Gastrocnemius medialis (tissue), 4 donors: Measurements from ENCODE around the gene MT1G. TPM values are rescaled to one million over a fixed set of nuclear protein-coding genes. Genes with fewer than 3 reads are reported as not detected.

ENCODE experiments used
- ATAC-seq, 2 donors: fragments of 150-250 bp; one replicate each; pipeline ENCODE4 v1.9.1; 2016
- DNase-seq, 2 donors: peaks; one replicate each; pipeline ENCODE4 v3.0.0-alpha.2; 2019
- H3K27ac ChIP-seq, 4 donors: fragments of 200-600 bp; sonication (generic); 1 replicate in 1 of 4; 2 replicates in 3 of 4; pipeline ENCODE4 v1.5.1; 2016 to 2018; ENCODE audit warnings: mild to moderate bottlenecking in 2 of 4, moderate library complexity in 1 of 4
- H3K27me3 ChIP-seq, 3 donors: fragments of 200-600 bp; sonication (generic) in 2 of 3; 1 replicate in 1 of 3; 2 replicates in 2 of 3; pipeline versions ENCODE4 v1.5.1 to v1.6.0; 2016 to 2019; ENCODE audit warnings: mild to moderate bottlenecking in 1 of 3, moderate library complexity in 1 of 3
- H3K36me3 ChIP-seq, 2 donors: fragments of 200-600 bp; sonication (generic) in 1 of 2; one replicate each; pipeline ENCODE4 v1.5.1; 2017 to 2018
- H3K4me1 ChIP-seq, 2 donors: fragments of 200-600 bp; sonication (generic) in 1 of 2; one replicate each; pipeline ENCODE4 v1.5.1; 2016 to 2017; ENCODE audit warnings: mild to moderate bottlenecking in 2 of 2
- H3K4me3 ChIP-seq, 4 donors: fragments of 200-600 bp; sonication (generic) in 3 of 4; 1 replicate in 1 of 4; 2 replicates in 3 of 4; pipeline ENCODE4 v1.5.1; 2016 to 2019; ENCODE audit warnings: mild to moderate bottlenecking in 2 of 4
- H3K9me3 ChIP-seq, 3 donors: fragments of 200-600 bp; sonication (generic) in 2 of 3; 1 replicate in 1 of 3; 2 replicates in 2 of 3; pipeline ENCODE4 v1.5.1; 2016 to 2019
- POLR2A ChIP-seq, 2 donors: fragments of 450-650 bp; IDR thresholded peaks; one replicate each; pipeline ENCODE4 v1.6.1; 2017; ENCODE audit warnings: antibody characterized with exemption in 2 of 2, mild to moderate bottlenecking in 2 of 2, moderate library complexity in 2 of 2
- in situ Hi-C, 4 donors: fragments of 200-750 bp; cut with MboI; loops; one replicate each; pipeline versions ENCODE4 v1.15.0 to v1.8.0; 2017; ENCODE audit warnings: low sequenced_read_pairs in 4 of 4
- intact Hi-C: fragments of 100-400 bp; cut with DNase I; formaldehyde crosslinking; loops from one replicate; pipeline ENCODE4 v1.15.1; 2023; ENCODE audit warnings: low total_unique reads
- total RNA-seq, 4 donors: library from RNA; depleted of rRNA; stranded (reverse); fragments of >200 nt; gene quantifications; one replicate each; pipeline versions ENCODE4 v1.1.0 to v1.2.3, GENCODE V29; 2016
- TF ChIP-seq, protein P1 (sequence below), 5 experiments: fragments of 450-650 bp in 3 of 5; fragments of 200-600 bp in 2 of 5; sonication (generic) in 2 of 5; IDR thresholded peaks in 4 of 5; conservative IDR thresholded peaks in 1 of 5; 1 replicate in 4 of 5; 2 replicates in 1 of 5; pipeline ENCODE4 v1.5.1; 2016 to 2019; ENCODE audit warnings: antibody characterized with exemption in 5 of 5, mild to moderate bottlenecking in 3 of 5, moderate library complexity in 3 of 5

Gene MT1G
- total RNA-seq, 4 donors from 2014 or later = 3.5 to 4.6 TPM; not detected in 2

DNA sequence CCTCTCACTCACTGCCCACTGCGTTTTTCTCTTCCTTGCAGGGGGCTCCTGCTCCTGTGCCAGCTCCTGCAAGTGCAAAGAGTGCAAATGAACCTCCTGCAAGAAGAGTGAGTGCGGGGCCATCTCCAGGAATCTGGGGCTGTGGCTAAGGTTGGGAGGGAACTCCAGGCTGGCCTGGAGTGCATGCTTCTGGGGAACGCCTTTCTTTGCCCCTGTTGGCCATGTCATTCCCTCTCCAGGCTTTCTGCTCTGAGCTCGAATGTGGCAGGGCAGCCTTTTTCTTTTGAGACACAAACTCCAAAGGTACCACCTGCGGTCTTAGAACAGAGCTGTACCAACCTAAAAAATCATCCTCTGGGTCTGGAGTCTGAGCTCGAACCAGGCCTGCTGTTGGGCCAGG is 49.7 kb downstream of the MT1G start:
- intact Hi-C loops (no loop called here), in situ Hi-C loops (no loop called here)
- no peaks in the 10 kb centered on the region for H3K9me3 ChIP-seq
- TF ChIP-seq, protein P1, sequence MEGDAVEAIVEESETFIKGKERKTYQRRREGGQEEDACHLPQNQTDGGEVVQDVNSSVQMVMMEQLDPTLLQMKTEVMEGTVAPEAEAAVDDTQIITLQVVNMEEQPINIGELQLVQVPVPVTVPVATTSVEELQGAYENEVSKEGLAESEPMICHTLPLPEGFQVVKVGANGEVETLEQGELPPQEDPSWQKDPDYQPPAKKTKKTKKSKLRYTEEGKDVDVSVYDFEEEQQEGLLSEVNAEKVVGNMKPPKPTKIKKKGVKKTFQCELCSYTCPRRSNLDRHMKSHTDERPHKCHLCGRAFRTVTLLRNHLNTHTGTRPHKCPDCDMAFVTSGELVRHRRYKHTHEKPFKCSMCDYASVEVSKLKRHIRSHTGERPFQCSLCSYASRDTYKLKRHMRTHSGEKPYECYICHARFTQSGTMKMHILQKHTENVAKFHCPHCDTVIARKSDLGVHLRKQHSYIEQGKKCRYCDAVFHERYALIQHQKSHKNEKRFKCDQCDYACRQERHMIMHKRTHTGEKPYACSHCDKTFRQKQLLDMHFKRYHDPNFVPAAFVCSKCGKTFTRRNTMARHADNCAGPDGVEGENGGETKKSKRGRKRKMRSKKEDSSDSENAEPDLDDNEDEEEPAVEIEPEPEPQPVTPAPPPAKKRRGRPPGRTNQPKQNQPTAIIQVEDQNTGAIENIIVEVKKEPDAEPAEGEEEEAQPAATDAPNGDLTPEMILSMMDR (IDR thresholded peaks at IDR 0.05 in 4 of 5, conservative IDR thresholded peaks at IDR 0.05 in 1 of 5) = no peak
- no peak for TF ChIP-seq POLR2A (IDR thresholded peaks at IDR 0.05)
- ATAC-seq = no peak
- DNase-seq = no peak
- H3K27me3 ChIP-seq = no peaks in the 10 kb centered on the region
- H3K36me3 ChIP-seq = no peaks in the 10 kb centered on the region
- peak overlapping the region in 1 of 4 donors; percentile 77 for H3K27ac ChIP-seq
- H3K4me1 ChIP-seq = peaks cover 9 to 19% of the 10 kb centered on the region in 2 donors
- peak overlapping the region in 1 of 4 donors; percentile 47 for H3K4me3 ChIP-seq

DNA sequence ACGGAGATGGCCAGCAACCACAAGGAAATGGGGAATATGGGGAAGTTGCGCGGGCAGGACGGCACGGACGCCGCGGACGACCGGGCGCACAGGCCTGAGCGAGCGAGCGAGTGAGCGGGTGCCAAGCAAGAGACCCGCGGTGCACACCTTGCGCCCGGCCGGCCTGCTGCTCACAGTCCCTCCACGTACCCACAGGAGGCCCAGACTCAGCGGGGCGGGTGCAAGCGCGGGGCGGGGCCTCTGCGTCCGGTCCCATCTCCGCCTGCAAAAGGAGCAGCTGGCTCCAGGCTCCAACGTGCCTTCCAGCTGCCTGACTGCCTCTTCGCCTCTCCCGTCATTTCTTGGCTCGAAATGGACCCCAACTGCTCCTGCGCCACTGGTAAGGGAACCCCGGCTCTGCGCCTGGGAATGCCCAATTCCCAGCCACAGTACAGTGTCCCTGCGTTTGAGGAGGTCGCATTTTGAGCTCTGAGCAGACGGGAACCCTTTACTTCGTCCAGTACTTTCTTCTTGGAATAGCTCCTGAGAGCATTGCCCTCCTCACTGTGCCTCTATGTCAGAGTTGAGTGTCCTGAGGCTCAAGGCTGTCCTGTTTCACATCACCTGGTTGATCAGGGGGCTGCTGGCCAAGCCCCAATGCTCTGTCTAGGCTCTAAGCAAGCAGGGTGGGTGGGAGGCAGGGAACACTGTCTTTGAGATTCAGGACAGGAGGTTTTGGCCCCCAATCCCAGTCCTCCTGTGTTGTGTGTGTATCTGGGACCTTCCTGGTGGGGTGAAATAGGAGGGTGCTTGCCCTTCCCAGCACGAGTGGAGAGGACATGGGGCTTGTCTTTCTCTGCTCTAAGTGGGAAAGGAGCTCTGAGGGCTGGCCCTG is 50.4 kb downstream of the MT1G start:
- no peaks in the 10 kb centered on the region for H3K27me3 ChIP-seq
- no peaks in the 10 kb centered on the region for H3K9me3 ChIP-seq
- no peaks in the 10 kb centered on the region for H3K36me3 ChIP-seq
- intact Hi-C loops = no loop called here
- TF ChIP-seq POLR2A (IDR thresholded peaks at IDR 0.05) = peak; percentile 48 to 49
- TF ChIP-seq, protein P1 (IDR thresholded peaks at IDR 0.05 in 4 of 5, conservative IDR thresholded peaks at IDR 0.05 in 1 of 5) = peak in 2 of 5 experiments; percentile 15 to 29
- peaks cover 9 to 20% of the 10 kb centered on the region in 2 donors for H3K4me1 ChIP-seq
- H3K27ac ChIP-seq = peak overlapping the region; percentile 65 to 77 (median 74)
- DNase-seq = peak; percentile 58 to 87
- in situ Hi-C loops = no loop called here
- peak; percentile 80 to 91 for ATAC-seq
- peak overlapping the region; percentile 47 to 63 (median 55) for H3K4me3 ChIP-seq

Other genes starting within 250 kb of the MT1G start
- gene AMFR, start 242.5 kb downstream of the MT1G start, total RNA-seq = 100 to 1,000 TPM; 349 to 951 (median 571) TPM
- 10 to 100 TPM; 24.3 to 71.5 (median 35.9) TPM for gene NUDT21, start 216.7 kb downstream of the MT1G start, total RNA-seq
- 100 to 1,000 TPM in 1 of 4 donors, 10 to 100 TPM in 3; 86.1 to 115 (median 92.9) TPM for gene OGFOD1, start 216.5 kb downstream of the MT1G start, total RNA-seq
- 10 to 100 TPM; 25.2 to 52.0 (median 28.6) TPM for gene BBS2, start 148.0 kb downstream of the MT1G start, total RNA-seq
- gene MT4, start 103.0 kb downstream of the MT1G start, total RNA-seq = not detected
- gene MT3, start 78.5 kb downstream of the MT1G start, total RNA-seq = not detected
- 1,000 to 10,000 TPM in 1 of 4 donors, 100 to 1,000 TPM in 3; 250 to 1,131 (median 795) TPM for gene MT2A, start 59.5 kb downstream of the MT1G start, total RNA-seq
- gene MT1E, start 42.3 kb downstream of the MT1G start, total RNA-seq = 100 to 1,000 TPM in 3 of 4 donors, 10 to 100 TPM in 1; 63.0 to 434 (median 267) TPM
- 1 to 10 TPM in 3 of 4 donors, not detected in 1; 5.3 to 10.0 (median 7.3) TPM for gene MT1M, start 35.4 kb downstream of the MT1G start, total RNA-seq
- gene MT1A, start 29.4 kb downstream of the MT1G start, total RNA-seq = 10 to 100 TPM in 3 of 4 donors, not detected in 1; 17.3 to 34.9 (median 20.2) TPM
- gene MT1B, start 16.2 kb downstream of the MT1G start, total RNA-seq = not detected
- 1 to 10 TPM in 1 of 4 donors, not detected in 3; 3.2 TPM for gene MT1F, start 10.1 kb downstream of the MT1G start, total RNA-seq
- gene MT1H, start 1.7 kb upstream of the MT1G start, total RNA-seq = not detected
- gene MT1X, start 14.4 kb upstream of the MT1G start, total RNA-seq = over 10,000 TPM in 1 of 4 donors, 1,000 to 10,000 TPM in 3; 3,871 to 10,589 (median 6,239) TPM
- gene NUP93, start 62.1 kb upstream of the MT1G start, total RNA-seq = 10 to 100 TPM; 12.9 to 30.7 (median 23.0) TPM
- gene SLC12A3, start 197.1 kb upstream of the MT1G start, total RNA-seq = not detected